Activated CD4-positive, alpha-beta T cell treated with anti-CD3 and anti-CD28 coated beads for 36 hours (primary cell): ENCODE results near the gene HIPK2. TPM values are rescaled to one million over a fixed set of nuclear protein-coding genes. Genes with fewer than 3 reads are reported as not detected.

Experiments
- ATAC-seq: fragments of 200-7000 bp; cut with Tn5 transposase; one replicate; pipeline ENCODE4 v1.10.0; 2021; ENCODE audit warnings: mild to moderate bottlenecking, moderate library complexity
- CTCF ChIA-PET: fragments of 350-600 bp; sonication (Branson Sonifier 250); formaldehyde crosslinking; loops from one replicate; lab custom pipeline; 2021; ENCODE audit warnings: antibody characterized with exemption; lab: Charles Lee
- POLR2A ChIA-PET: fragments of 350-600 bp; sonication (Branson Sonifier 250); formaldehyde crosslinking; loops from one replicate; lab custom pipeline; 2021; ENCODE audit warnings: antibody characterized with exemption, inconsistent platforms; lab: Charles Lee
- DNase-seq: peaks from one replicate; pipeline ENCODE4 v3.0.0-alpha.2; 2020
- H3K27ac Mint-ChIP-seq: one replicate; pipeline ENCODE4 v1.8.0; 2021; ENCODE audit warnings: mixed read lengths
- H3K27me3 Mint-ChIP-seq: one replicate; pipeline ENCODE4 v1.8.0; 2021; ENCODE audit warnings: mixed read lengths
- H3K36me3 Mint-ChIP-seq: one replicate; pipeline ENCODE4 v1.8.0; 2021; ENCODE audit warnings: low read depth, mixed read lengths
- H3K4me1 Mint-ChIP-seq: one replicate; pipeline ENCODE4 v1.8.0; 2021; ENCODE audit warnings: mixed read lengths
- H3K4me3 Mint-ChIP-seq: one replicate; pipeline ENCODE4 v1.8.0; 2021; ENCODE audit warnings: mild to moderate bottlenecking, moderate library complexity, mixed read lengths
- H3K9me3 Mint-ChIP-seq: one replicate; pipeline ENCODE4 v1.8.0; 2021; ENCODE audit warnings: low read depth, mixed read lengths
- intact Hi-C, 2 experiments: fragments of 100-400 bp; cut with DNase I in 1 of 2; cut with micrococcal nuclease in 1 of 2; formaldehyde crosslinking; loops; one replicate each; pipeline versions ENCODE4 v1.14.2 to v1.15.1; 2022 to 2024; cut with DNase I, micrococcal nuclease
- total RNA-seq, 2 experiments: library from RNA; stranded (reverse); gene quantifications; one replicate each; pipeline ENCODE4 v1.2.3, GENCODE V29; 2021

The HIPK2 gene
- total RNA-seq, 2 experiments from 2014 or later, result 23.9 to 36.2 TPM

- Mint-ChIP-seq H3K36me3 (peaks cover 32% of the 10 kb centered on the region), H3K9me3 (peaks cover 11% of the 10 kb centered on the region), H3K27me3 (no peaks in the 10 kb centered on the region), H3K27ac (peak overlapping the region; percentile 98), H3K4me1 (peaks cover 56% of the 10 kb centered on the region), H3K4me3 (peak overlapping the region; percentile 68)
- intact Hi-C loops, result loop anchor here (2.0 to 10.0 kb wide), 8 partner anchors 35 to 929 kb away; partner anchors contain the start of gene UBN2 (in 1 of the 2)
- ChIA-PET CTCF (interaction anchor here (1.2 to 3.1 kb wide), 2 partner anchors 9 to 34 kb away, joined by 11 to 17 read pairs; no protein-coding TSS in a partner anchor), POLR2A (interaction anchor here (0.7 to 1.3 kb wide), 10 partner anchors 11 to 322 kb away, joined by 3 to 6 read pairs (median 3); partner anchors contain the start of gene LUC7L2)
- ATAC-seq (no peak), DNase-seq (peak; percentile 47)
Observed at GRCh38 chr7:139681463-139681755, 96.4 kb downstream of the HIPK2 start.

GRCh38 chr7:139680676-139681462, 96.9 kb downstream of the HIPK2 start:
- H3K36me3 Mint-ChIP-seq, result peaks cover 26% of the 10 kb centered on the region
- ATAC-seq, result peak; percentile 73
- DNase-seq, result peak; percentile 94
- peak overlapping the region; percentile 68 for H3K4me3 Mint-ChIP-seq
- peaks cover 53% of the 10 kb centered on the region for H3K4me1 Mint-ChIP-seq
- peak overlapping the region; percentile 98 for H3K27ac Mint-ChIP-seq
- POLR2A ChIA-PET, result interaction anchor here (0.6 to 1.3 kb wide), 13 partner anchors 11 to 341 kb away, joined by 3 to 6 read pairs (median 4); partner anchors contain the start of genes HIPK2 and LUC7L2
- CTCF ChIA-PET, result interaction anchor here (0.5 to 3.1 kb wide), 5 partner anchors 8 to 236 kb away, joined by 3 to 17 read pairs (median 4); no protein-coding TSS in a partner anchor
- no peaks in the 10 kb centered on the region for H3K27me3 Mint-ChIP-seq
- intact Hi-C loops, result loop anchor here (2.0 to 10.0 kb wide), 8 partner anchors 34 to 929 kb away; partner anchors contain the start of gene UBN2 (in 1 of the 2)
- H3K9me3 Mint-ChIP-seq, result peaks cover 7% of the 10 kb centered on the region

- Mint-ChIP-seq H3K4me1 (peaks cover 58% of the 10 kb centered on the region), H3K9me3 (peaks cover 3% of the 10 kb centered on the region), H3K36me3 (peaks cover 21% of the 10 kb centered on the region), H3K4me3 (no peak overlapping the region), H3K27ac (peak overlapping the region; percentile 89), H3K27me3 (no peaks in the 10 kb centered on the region)
- CTCF ChIA-PET, result interaction anchor here (0.5 to 3.1 kb wide), 5 partner anchors 8 to 236 kb away, joined by 3 to 17 read pairs (median 4); no protein-coding TSS in a partner anchor
- intact Hi-C loops, result loop anchor here (2.0 to 10.0 kb wide), 8 partner anchors 33 to 928 kb away; partner anchors contain the start of gene UBN2 (in 1 of the 2)
- ATAC-seq (no peak), DNase-seq (no peak)
- POLR2A ChIA-PET, result interaction anchor here (0.6 to 1.3 kb wide), 12 partner anchors 10 to 340 kb away, joined by 3 to 6 read pairs (median 4); partner anchors contain the start of genes HIPK2 and LUC7L2
Observed at GRCh38 chr7:139679731-139680594, 97.8 kb downstream of the HIPK2 start.

GRCh38 chr7:139676390-139676789, 101.4 kb downstream of the HIPK2 start:
- H3K9me3 Mint-ChIP-seq, result no peaks in the 10 kb centered on the region
- H3K4me1 Mint-ChIP-seq, result peaks cover 55% of the 10 kb centered on the region
- intact Hi-C loops, result no loop called here
- no peak for DNase-seq
- ATAC-seq, result no peak
- CTCF ChIA-PET, result no interaction called here
- peaks cover 14% of the 10 kb centered on the region for H3K36me3 Mint-ChIP-seq
- H3K4me3 Mint-ChIP-seq, result no peak overlapping the region
- no peak overlapping the region for H3K27ac Mint-ChIP-seq
- no peaks in the 10 kb centered on the region for H3K27me3 Mint-ChIP-seq
- POLR2A ChIA-PET, result no interaction called here

GRCh38 chr7:139675127-139676125, 102.4 kb downstream of the HIPK2 start:
- CTCF ChIA-PET, result no interaction called here
- Mint-ChIP-seq H3K27me3 (no peaks in the 10 kb centered on the region), H3K4me1 (peaks cover 47% of the 10 kb centered on the region), H3K27ac (peak overlapping the region; percentile 34), H3K4me3 (no peak overlapping the region), H3K36me3 (peaks cover 14% of the 10 kb centered on the region), H3K9me3 (no peaks in the 10 kb centered on the region)
- intact Hi-C loops, result no loop called here
- DNase-seq, result no peak
- ATAC-seq, result no peak
- POLR2A ChIA-PET, result no interaction called here

- intact Hi-C loops, result loop anchor here in 1 of 2 experiments (5.0 kb wide), 2 partner anchors 503 to 1878 kb away; partner anchors contain the start of genes AGK and KDM7A
- CTCF ChIA-PET, result interaction anchor here (0.6 kb wide), 1 partner anchor 38 kb away, joined by 3 read pairs; no protein-coding TSS in a partner anchor
Observed at GRCh38 chr7:139674752-139675126, 103.1 kb downstream of the HIPK2 start.

GRCh38 chr7:139674341-139674740, 103.5 kb downstream of the HIPK2 start:
- Mint-ChIP-seq H3K4me3 (no peak overlapping the region), H3K4me1 (peaks cover 48% of the 10 kb centered on the region), H3K27ac (no peak overlapping the region), H3K27me3 (no peaks in the 10 kb centered on the region), H3K9me3 (no peaks in the 10 kb centered on the region), H3K36me3 (peaks cover 15% of the 10 kb centered on the region)
- intact Hi-C loops, result loop anchor here in 1 of 2 experiments (5.0 kb wide), 2 partner anchors 503 to 1878 kb away; partner anchors contain the start of genes AGK and KDM7A
- ChIA-PET POLR2A (interaction anchor here (1.5 kb wide), 1 partner anchor 9 kb away, joined by 7 read pairs; no protein-coding TSS in a partner anchor), CTCF (interaction anchor here (0.6 kb wide), 2 partner anchors 38 to 86 kb away, joined by 3 read pairs; no protein-coding TSS in a partner anchor)
- ATAC-seq (no peak), DNase-seq (no peak)

More at GRCh38 chr7:139674752-139675126, 103.1 kb downstream of the HIPK2 start:
- ATAC-seq (no peak), DNase-seq (no peak)
- Mint-ChIP-seq H3K4me1 (peaks cover 45% of the 10 kb centered on the region), H3K36me3 (peaks cover 16% of the 10 kb centered on the region), H3K4me3 (no peak overlapping the region), H3K27me3 (no peaks in the 10 kb centered on the region), H3K27ac (peak overlapping the region; percentile 34), H3K9me3 (no peaks in the 10 kb centered on the region)
- POLR2A ChIA-PET, result no interaction called here

- Mint-ChIP-seq H3K4me1 (peaks cover 53% of the 10 kb centered on the region), H3K9me3 (no peaks in the 10 kb centered on the region), H3K4me3 (no peak overlapping the region), H3K36me3 (peaks cover 13% of the 10 kb centered on the region), H3K27ac (peak overlapping the region; percentile 88), H3K27me3 (no peaks in the 10 kb centered on the region)
- DNase-seq (no peak), ATAC-seq (no peak)
- intact Hi-C loops, result loop anchor here in 1 of 2 experiments (1.0 to 5.0 kb wide), 6 partner anchors 9 to 1879 kb away; partner anchors contain the start of genes AGK and KDM7A
- POLR2A ChIA-PET, result interaction anchor here (1.5 kb wide), 1 partner anchor 10 kb away, joined by 7 read pairs; no protein-coding TSS in a partner anchor
- CTCF ChIA-PET, result interaction anchor here (0.6 to 2.0 kb wide), 7 partner anchors 8 to 101 kb away, joined by 3 to 11 read pairs (median 3); no protein-coding TSS in a partner anchor
Observed at GRCh38 chr7:139673762-139674161, 104.0 kb downstream of the HIPK2 start.

- peak; percentile 75 for DNase-seq
- peaks cover 8% of the 10 kb centered on the region for H3K36me3 Mint-ChIP-seq
- peak overlapping the region; percentile 3 for H3K4me3 Mint-ChIP-seq
- peaks cover 56% of the 10 kb centered on the region for H3K4me1 Mint-ChIP-seq
- intact Hi-C loops, result loop anchor here in 1 of 2 experiments (1.0 to 5.0 kb wide), 6 partner anchors 9 to 1879 kb away; partner anchors contain the start of genes AGK and KDM7A
- no peaks in the 10 kb centered on the region for H3K27me3 Mint-ChIP-seq
- ChIA-PET POLR2A (interaction anchor here (0.6 to 1.5 kb wide), 3 partner anchors 10 to 95 kb away, joined by 3 to 7 read pairs (median 3); no protein-coding TSS in a partner anchor), CTCF (interaction anchor here (0.6 to 2.0 kb wide), 8 partner anchors 9 to 101 kb away, joined by 3 to 11 read pairs (median 4); no protein-coding TSS in a partner anchor)
- H3K27ac Mint-ChIP-seq, result peak overlapping the region; percentile 88
- peak; percentile 89 for ATAC-seq
- no peaks in the 10 kb centered on the region for H3K9me3 Mint-ChIP-seq
Observed at GRCh38 chr7:139673230-139673629, 104.6 kb downstream of the HIPK2 start.
